Esophagus squamous epithelium (tissue), 4 donors: ENCODE data around the gene QARS1.

Source experiments
- POLR2A ChIP-seq, 4 donors: fragments of 450-650 bp; IDR thresholded peaks; one replicate each; pipeline ENCODE4 v1.6.1; 2017; ENCODE audit warnings: antibody characterized with exemption in 4 of 4, mild to moderate bottlenecking in 4 of 4, moderate library complexity in 3 of 4
- TF ChIP-seq, protein P1 (sequence below), 6 experiments: fragments of 450-650 bp in 4 of 6; fragments of 200-600 bp in 2 of 6; sonication (generic) in 2 of 6; IDR thresholded peaks; one replicate each; pipeline ENCODE4 v1.5.1; 2016 to 2019; ENCODE audit warnings: antibody characterized with exemption in 6 of 6, mild to moderate bottlenecking in 4 of 6, moderate library complexity in 4 of 6

DNA sequence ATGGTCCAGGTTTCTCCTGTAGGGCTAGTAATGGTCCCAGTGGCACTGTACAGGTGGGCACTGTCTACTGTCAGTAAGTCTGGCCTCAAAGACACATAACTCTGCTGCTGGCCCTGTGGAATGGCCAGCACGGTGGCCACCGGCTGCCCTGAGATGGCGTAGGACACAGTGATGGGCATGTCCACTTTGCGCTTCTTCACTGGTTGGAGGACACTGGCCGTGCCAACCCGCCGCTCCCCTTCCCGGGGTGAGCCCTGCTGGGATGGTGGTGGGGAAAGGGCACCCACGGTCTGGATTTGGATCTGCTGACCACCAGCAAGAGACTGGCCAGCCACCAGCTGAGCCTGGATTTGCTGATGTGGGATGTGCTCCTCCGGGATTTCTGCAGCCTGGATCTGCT, 47.3 kb downstream of the QARS1 start:
- TF ChIP-seq, protein P1, sequence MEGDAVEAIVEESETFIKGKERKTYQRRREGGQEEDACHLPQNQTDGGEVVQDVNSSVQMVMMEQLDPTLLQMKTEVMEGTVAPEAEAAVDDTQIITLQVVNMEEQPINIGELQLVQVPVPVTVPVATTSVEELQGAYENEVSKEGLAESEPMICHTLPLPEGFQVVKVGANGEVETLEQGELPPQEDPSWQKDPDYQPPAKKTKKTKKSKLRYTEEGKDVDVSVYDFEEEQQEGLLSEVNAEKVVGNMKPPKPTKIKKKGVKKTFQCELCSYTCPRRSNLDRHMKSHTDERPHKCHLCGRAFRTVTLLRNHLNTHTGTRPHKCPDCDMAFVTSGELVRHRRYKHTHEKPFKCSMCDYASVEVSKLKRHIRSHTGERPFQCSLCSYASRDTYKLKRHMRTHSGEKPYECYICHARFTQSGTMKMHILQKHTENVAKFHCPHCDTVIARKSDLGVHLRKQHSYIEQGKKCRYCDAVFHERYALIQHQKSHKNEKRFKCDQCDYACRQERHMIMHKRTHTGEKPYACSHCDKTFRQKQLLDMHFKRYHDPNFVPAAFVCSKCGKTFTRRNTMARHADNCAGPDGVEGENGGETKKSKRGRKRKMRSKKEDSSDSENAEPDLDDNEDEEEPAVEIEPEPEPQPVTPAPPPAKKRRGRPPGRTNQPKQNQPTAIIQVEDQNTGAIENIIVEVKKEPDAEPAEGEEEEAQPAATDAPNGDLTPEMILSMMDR (IDR thresholded peaks at IDR 0.05), result no peak
- TF ChIP-seq POLR2A (IDR thresholded peaks at IDR 0.05), result no peak
